Stimulated activated CD8-positive, alpha-beta memory T cell treated with anti-CD3 and anti-CD28 coated beads, Interleukin-4, amount 100 ng/mL, for 48 hours (primary cell): ENCODE data around the gene MAN2A2.

Source experiments
- DNase-seq: peaks from one replicate; pipeline ENCODE4 v3.0.0-alpha.2; 2020

The MAN2A2 gene

GRCh38 chr15:90970274-90970673 is 67.2 kb downstream of the MAN2A2 start:
- DNase-seq, result no peak

GRCh38 chr15:90972133-90972532 is 69.0 kb downstream of the MAN2A2 start:
- DNase-seq, result no peak
